IMR-90 (cell line): Measurements from ENCODE around the gene NDUFA5. TPM values are rescaled to one million over a fixed set of nuclear protein-coding genes. Genes with fewer than 3 reads are reported as not detected.

Experiments used
- ATAC-seq: fragments of 200-7000 bp; cut with Tn5 transposase; 2 replicates; pipeline ENCODE4 v1.9.1; 2020; ENCODE audit warnings: low read depth, mild to moderate bottlenecking, moderate library complexity
- BruUV-seq: library from RNA; stranded (reverse); fragments of 400-500 nt; replicated peaks from 2 replicates; lab custom pipeline; 2021; lab: Mats Ljungman, UMichigan
- CTCF ChIA-PET: fragments of 300-600 bp; formaldehyde crosslinking; extraction: SDS; loops from one replicate; lab custom pipeline; 2021; ENCODE audit warnings: antibody characterized with exemption; lab: Yijun Ruan, JAX
- POLR2A ChIA-PET: fragments of 300-600 bp; sonication (Branson Sonifier 250); formaldehyde crosslinking; loops from one replicate; lab custom pipeline; 2022; ENCODE audit warnings: antibody characterized with exemption; ENCODE audit not compliant: unreplicated experiment; lab: Charles Lee
- DNase-seq: peaks from one replicate; pipeline ENCODE4 v3.0.0; 2013
- H2AFZ ChIP-seq: replicated peaks from 2 replicates; pipeline ENCODE3; 2013; ENCODE audit warnings: low read length, mild to moderate bottlenecking; ENCODE audit not compliant: poor library complexity
- H2AK5ac ChIP-seq: 2 replicates; pipeline ENCODE4 v1.6.1; 2013; ENCODE audit warnings: low read depth, low read length, inconsistent platforms
- H2AK9ac ChIP-seq: replicated peaks from 2 replicates; pipeline ENCODE3; 2013; ENCODE audit warnings: mild to moderate bottlenecking, low read depth, low read length, moderate library complexity; ENCODE audit not compliant: poor library complexity
- H2BK120ac ChIP-seq: 2 replicates; pipeline ENCODE4 v1.6.1; 2013; ENCODE audit warnings: low read depth, low read length, inconsistent platforms
- H2BK15ac ChIP-seq: 3 replicates; pipeline ENCODE4 v1.6.1; 2013; ENCODE audit warnings: low read depth, low read length, inconsistent platforms
- H2BK20ac ChIP-seq: 2 replicates; pipeline ENCODE4 v1.6.1; 2013; ENCODE audit warnings: low read depth, mild to moderate bottlenecking, inconsistent platforms, low read length, moderate library complexity
- H2BK5ac ChIP-seq: 2 replicates; pipeline ENCODE4 v1.6.1; 2013; ENCODE audit warnings: mild to moderate bottlenecking, low read depth, low read length, inconsistent platforms; ENCODE audit not compliant: poor library complexity, severe bottlenecking
- H3K14ac ChIP-seq: replicated peaks from 2 replicates; pipeline ENCODE4 v1.6.1; 2013; ENCODE audit warnings: low read depth, low read length, inconsistent platforms
- H3K18ac ChIP-seq: 2 replicates; pipeline ENCODE4 v1.6.1; 2013; ENCODE audit warnings: low read depth, low read length, control low read depth
- H3K23ac ChIP-seq: 2 replicates; pipeline ENCODE4 v1.6.1; 2013; ENCODE audit warnings: low read depth, low read length, inconsistent platforms
- H3K27ac ChIP-seq: 2 replicates; pipeline ENCODE4 v1.5.1; 2013; ENCODE audit warnings: mild to moderate bottlenecking, control low read depth, low read length; ENCODE audit not compliant: insufficient read depth
- H3K27me3 ChIP-seq: 2 replicates; pipeline ENCODE4 v1.6.1; 2013; ENCODE audit warnings: low read length; ENCODE audit not compliant: control insufficient read depth, insufficient read depth
- H3K36me3 ChIP-seq: 2 replicates; pipeline ENCODE4 v1.6.1; 2013; ENCODE audit warnings: low read length, mixed read lengths; ENCODE audit not compliant: control insufficient read depth, insufficient read depth
- H3K4ac ChIP-seq: 2 replicates; pipeline ENCODE4 v1.6.1; 2013; ENCODE audit warnings: low read depth, low read length, inconsistent platforms
- H3K4me1 ChIP-seq: 2 replicates; pipeline ENCODE4 v1.6.1; 2013; ENCODE audit warnings: low read length, mixed read lengths; ENCODE audit not compliant: control insufficient read depth, insufficient read depth
- H3K4me2 ChIP-seq: 2 replicates; pipeline ENCODE4 v1.6.1; 2013; ENCODE audit warnings: low read depth, mild to moderate bottlenecking, control low read depth, low read length, moderate library complexity
- H3K4me3 ChIP-seq: 2 replicates; pipeline ENCODE4 v1.5.1; 2013; ENCODE audit warnings: low read depth, mild to moderate bottlenecking, control low read depth, low read length, moderate library complexity; ENCODE audit not compliant: insufficient read depth
- H3K56ac ChIP-seq: 2 replicates; pipeline ENCODE4 v1.6.1; 2013; ENCODE audit warnings: low read length, inconsistent platforms; ENCODE audit not compliant: insufficient read depth; ENCODE audit errors: extremely low read depth
- H3K79me1 ChIP-seq, 2 experiments: 2 replicates each; pipeline ENCODE4 v1.6.1; 2013; ENCODE audit warnings: low read length in 2 of 2, inconsistent platforms in 1 of 2, low read depth in 1 of 2
- H3K9ac ChIP-seq: 2 replicates; pipeline ENCODE4 v1.6.1; 2013; ENCODE audit warnings: low read depth, low read length, control low read depth
- H3K9me1 ChIP-seq: 2 replicates; pipeline ENCODE4 v1.6.1; 2013; ENCODE audit warnings: low read length, inconsistent platforms; ENCODE audit not compliant: insufficient read depth
- H3K9me3 ChIP-seq: 2 replicates; pipeline ENCODE4 v1.6.1; 2013; ENCODE audit warnings: low read length; ENCODE audit not compliant: control insufficient read depth, insufficient read depth
- H4K20me1 ChIP-seq: 2 replicates; pipeline ENCODE4 v1.6.1; 2013; ENCODE audit warnings: low read length, inconsistent platforms; ENCODE audit not compliant: insufficient read depth
- H4K5ac ChIP-seq: 2 replicates; pipeline ENCODE4 v1.6.1; 2013; ENCODE audit warnings: mild to moderate bottlenecking, low read depth, low read length, control low read depth
- H4K8ac ChIP-seq, 2 experiments: 2 replicates each; pipeline ENCODE4 v1.6.1; 2013; ENCODE audit warnings: low read depth in 2 of 2, low read length in 2 of 2, control low read depth in 1 of 2, inconsistent platforms in 1 of 2
- H4K91ac ChIP-seq: 2 replicates; pipeline ENCODE4 v1.6.1; 2013; ENCODE audit warnings: low read depth, low read length, inconsistent platforms; ENCODE audit not compliant: insufficient read depth
- MXI1 ChIP-seq: IDR thresholded peaks from 2 replicates; pipeline ENCODE4 v1.6.1; 2012; ENCODE audit warnings: low read depth, mild to moderate bottlenecking, low read length, moderate library complexity, borderline replicate concordance
- RAD21 ChIP-seq: IDR thresholded peaks from 2 replicates; pipeline ENCODE4 v1.6.1; 2012; ENCODE audit warnings: low read length, improper control_type of control experiment
- WGBS, 2 experiments: methylation state at CpG; one replicate each; pipeline versions ENCODE4 v1.1.5 to v1.1.7; 2013; ENCODE audit warnings: missing lambda C conversion rate in 2 of 2; ENCODE audit not compliant: insufficient read length in 1 of 2; ENCODE audit errors: extremely low coverage in 2 of 2; 5-methylcytosine and 5-hydroxymethylcytosine counted together
- dilution Hi-C: fragments of 300-500 bp; cut with HindIII; formaldehyde crosslinking; loops from one replicate; pipeline ENCODE4 v1.14.3; 2018; ENCODE audit warnings: low sequenced_read_pairs; ENCODE audit not compliant: unreplicated experiment
- in situ Hi-C: fragments of 300-500 bp; cut with MboI; formaldehyde crosslinking; loops from 3 replicates; pipeline ENCODE4 v1.14.3; 2019; ENCODE audit warnings: low sequenced_read_pairs, inconsistent platforms, mixed read lengths
- intact Hi-C: fragments of 100-400 bp; cut with micrococcal nuclease; formaldehyde crosslinking; loops from 2 replicates; pipeline ENCODE4 v1.10.0; 2022
- polyA plus RNA-seq, 3 experiments: library from polyadenylated mRNA; depleted of rRNA; stranded (reverse); fragments of >200 nt; gene quantifications; 2 replicates each; pipeline ENCODE4 v1.2.3, GENCODE V29; 2012; ENCODE audit warnings: low replicate concordance in 1 of 3
- total RNA-seq: library from RNA; depleted of rRNA; stranded (reverse); fragments of >200 nt; gene quantifications from 2 replicates; pipeline ENCODE4 v1.2.3, GENCODE V29; 2012

The NDUFA5 gene
- total and polyA plus RNA-seq, 2 of the 4 experiments (the other 2 are of a cell fraction), result 2.9 to 12.1 TPM

GRCh38 chr7:123557016-123557397 lies 611 bp downstream of the NDUFA5 start:
- H4K8ac ChIP-seq, result peak overlapping the region; percentile 16 to 53; a peak in 2 of 4 replicates
- 0 out of 3 replicates have a peak overlapping the region, but pooled peaks have one; percentile 7 for H2BK15ac ChIP-seq
- peaks cover 11 to 25% of the 10 kb centered on the region in 2 experiments for H3K79me1 ChIP-seq
- 15% methylated on average over 5 of the region's 12 CpGs; no CpG with 5 or more reads in 1 of the 2 experiments for WGBS, 2 experiments
- peak overlapping the region; percentile 97 for H2AFZ ChIP-seq
- in situ Hi-C loops, result no loop called here
- no peaks in the 10 kb centered on the region for H3K9me3 ChIP-seq
- no peak overlapping the region for H3K56ac ChIP-seq
- dilution Hi-C loops, result no loop called here
- H3K36me3 ChIP-seq, result peaks cover 4% of the 10 kb centered on the region
- H2AK5ac ChIP-seq, result no peak overlapping the region
- no peaks in the 10 kb centered on the region for H3K27me3 ChIP-seq
- no peak overlapping the region for H3K18ac ChIP-seq
- no peak overlapping the region for H2AK9ac ChIP-seq
- intact Hi-C loops, result loop anchor here (1.0 to 5.0 kb wide), 2 partner anchors 23 to 190 kb away; partner anchors contain the start of genes IQUB and WASL
- H3K9ac ChIP-seq, result peak overlapping the region; percentile 84
- DNase-seq (peak; percentile 10), ATAC-seq (no peak)
- no peak for TF ChIP-seq RAD21
- TF ChIP-seq MXI1, result 0 out of 2 replicates have a peak, but pooled peaks have one; percentile 48
- H4K91ac ChIP-seq, result peak overlapping the region; percentile 45; the same call in 1 of the 2 replicates
- peak overlapping the region; percentile 46 for H3K14ac ChIP-seq
- H3K4me2 ChIP-seq, result peak overlapping the region; percentile 84
- peak overlapping the region; percentile 71 for H3K23ac ChIP-seq
- H3K4me1 ChIP-seq, result no peaks in the 10 kb centered on the region
- H2BK20ac ChIP-seq, result no peak overlapping the region
- 0 out of 2 replicates have a peak overlapping the region, but pooled peaks have one; percentile 16 for H3K27ac ChIP-seq
- no peaks in the 10 kb centered on the region; the same call in 1 of the 2 replicates for H3K9me1 ChIP-seq
- ChIA-PET CTCF (no interaction called here), POLR2A (interaction anchor here (1.1 kb wide), 1 partner anchor 10 kb away, joined by 3 read pairs; no protein-coding TSS in a partner anchor)
- no peak overlapping the region for H2BK5ac ChIP-seq
- BruUV-seq, result no TSS peak
- H4K20me1 ChIP-seq, result no peaks in the 10 kb centered on the region
- peak overlapping the region; percentile 75 for H3K4ac ChIP-seq
- no peak overlapping the region for H2BK120ac ChIP-seq
- peak overlapping the region; percentile 1; the same call in 1 of the 2 replicates for H4K5ac ChIP-seq
- H3K4me3 ChIP-seq, result peak overlapping the region; percentile 66
